ENCODE results near the gene MROH9. TPM values are rescaled to one million over a fixed set of nuclear protein-coding genes. Genes with fewer than 3 reads are reported as not detected.

Gene MROH9
- total RNA-seq, 1 donor from 2014 or later: not detected

DNA sequence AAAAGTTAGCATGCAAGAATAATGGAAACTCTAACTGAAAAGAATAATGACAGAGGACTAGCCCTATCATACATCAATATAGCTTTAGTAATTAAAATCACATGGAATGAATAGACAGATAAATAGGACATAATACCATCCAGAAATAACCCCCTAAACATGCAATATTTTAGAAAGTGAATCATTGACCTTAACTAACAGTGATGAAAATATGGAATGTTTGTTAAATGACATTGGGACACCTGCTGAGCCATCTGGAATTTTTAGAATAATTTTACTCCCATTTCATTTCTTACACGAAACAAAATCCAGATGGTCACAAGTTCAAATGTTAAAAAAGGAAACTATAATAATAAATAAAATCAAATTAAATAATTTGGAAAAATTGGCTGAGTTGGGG, 102.3 kb downstream of the MROH9 start:
- TF ChIP-seq, protein P1, sequence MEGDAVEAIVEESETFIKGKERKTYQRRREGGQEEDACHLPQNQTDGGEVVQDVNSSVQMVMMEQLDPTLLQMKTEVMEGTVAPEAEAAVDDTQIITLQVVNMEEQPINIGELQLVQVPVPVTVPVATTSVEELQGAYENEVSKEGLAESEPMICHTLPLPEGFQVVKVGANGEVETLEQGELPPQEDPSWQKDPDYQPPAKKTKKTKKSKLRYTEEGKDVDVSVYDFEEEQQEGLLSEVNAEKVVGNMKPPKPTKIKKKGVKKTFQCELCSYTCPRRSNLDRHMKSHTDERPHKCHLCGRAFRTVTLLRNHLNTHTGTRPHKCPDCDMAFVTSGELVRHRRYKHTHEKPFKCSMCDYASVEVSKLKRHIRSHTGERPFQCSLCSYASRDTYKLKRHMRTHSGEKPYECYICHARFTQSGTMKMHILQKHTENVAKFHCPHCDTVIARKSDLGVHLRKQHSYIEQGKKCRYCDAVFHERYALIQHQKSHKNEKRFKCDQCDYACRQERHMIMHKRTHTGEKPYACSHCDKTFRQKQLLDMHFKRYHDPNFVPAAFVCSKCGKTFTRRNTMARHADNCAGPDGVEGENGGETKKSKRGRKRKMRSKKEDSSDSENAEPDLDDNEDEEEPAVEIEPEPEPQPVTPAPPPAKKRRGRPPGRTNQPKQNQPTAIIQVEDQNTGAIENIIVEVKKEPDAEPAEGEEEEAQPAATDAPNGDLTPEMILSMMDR (conservative IDR thresholded peaks at IDR 0.05): no peak
- DNase-seq (ENCODE audit: extremely low spot score, unreplicated experiment): no peak
- Mint-ChIP-seq H3K27ac (no peak overlapping the region), H3K4me1 (ENCODE audit: unreplicated experiment) (no peaks in the 10 kb centered on the region), H3K4me3 (no peak overlapping the region), H3K9me3 (no peaks in the 10 kb centered on the region), H3K36me3 (no peaks in the 10 kb centered on the region), H3K27me3 (no peaks in the 10 kb centered on the region)

DNA sequence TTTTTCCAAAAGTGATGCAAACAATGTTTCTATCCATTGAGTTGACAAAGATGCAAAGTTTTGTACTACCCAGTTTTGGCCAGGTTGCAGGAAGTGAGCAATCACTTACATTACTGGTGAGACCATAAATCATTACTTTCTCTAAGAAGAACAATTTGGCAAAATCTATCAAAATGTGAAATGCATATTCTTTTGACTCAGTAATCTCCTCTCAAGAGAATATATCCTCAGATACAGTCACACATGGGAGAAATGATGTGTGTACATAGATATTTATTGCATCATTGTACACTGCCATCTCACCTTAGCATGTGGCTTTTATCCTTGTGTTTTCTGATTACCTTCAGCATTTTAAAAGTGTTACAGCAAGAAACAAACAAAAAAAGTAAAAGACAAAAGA, 103.0 kb downstream of the MROH9 start:
- no peaks in the 10 kb centered on the region for H3K27me3 Mint-ChIP-seq
- DNase-seq (ENCODE audit: extremely low spot score, unreplicated experiment): no peak
- no peaks in the 10 kb centered on the region for H3K4me1 Mint-ChIP-seq (ENCODE audit: unreplicated experiment)
- H3K36me3 Mint-ChIP-seq: no peaks in the 10 kb centered on the region
- H3K27ac Mint-ChIP-seq: no peak overlapping the region
- H3K9me3 Mint-ChIP-seq: no peaks in the 10 kb centered on the region
- no peak overlapping the region for H3K4me3 Mint-ChIP-seq
- TF ChIP-seq, protein P1 (conservative IDR thresholded peaks at IDR 0.05): no peak

DNA sequence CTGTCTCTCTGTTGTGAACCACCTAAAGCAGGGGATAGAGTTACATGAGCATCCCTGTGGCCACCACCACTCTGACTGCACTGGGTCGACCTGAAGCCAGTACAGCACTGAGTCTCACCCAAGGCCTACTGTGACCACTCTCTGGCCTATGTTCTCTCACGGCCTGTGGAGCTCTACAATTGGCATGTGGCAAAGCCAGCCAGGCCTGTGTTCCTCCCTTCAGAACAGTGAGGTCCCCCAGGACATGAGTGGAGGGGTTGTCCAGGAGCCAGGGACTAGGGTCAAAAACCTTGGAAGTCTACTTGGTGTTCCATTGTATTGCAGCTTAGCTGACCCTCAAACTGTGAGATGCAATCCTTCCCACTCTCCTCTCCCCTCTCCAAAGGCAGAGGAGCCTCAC, 112.7 kb downstream of the MROH9 start:
- Mint-ChIP-seq H3K4me3 (no peak overlapping the region), H3K27ac (no peak overlapping the region), H3K27me3 (no peaks in the 10 kb centered on the region), H3K4me1 (ENCODE audit: unreplicated experiment) (no peaks in the 10 kb centered on the region), H3K9me3 (peaks cover 12% of the 10 kb centered on the region), H3K36me3 (no peaks in the 10 kb centered on the region)
- DNase-seq (ENCODE audit: extremely low spot score, unreplicated experiment): no peak
- TF ChIP-seq, protein P1 (conservative IDR thresholded peaks at IDR 0.05): no peak

DNA sequence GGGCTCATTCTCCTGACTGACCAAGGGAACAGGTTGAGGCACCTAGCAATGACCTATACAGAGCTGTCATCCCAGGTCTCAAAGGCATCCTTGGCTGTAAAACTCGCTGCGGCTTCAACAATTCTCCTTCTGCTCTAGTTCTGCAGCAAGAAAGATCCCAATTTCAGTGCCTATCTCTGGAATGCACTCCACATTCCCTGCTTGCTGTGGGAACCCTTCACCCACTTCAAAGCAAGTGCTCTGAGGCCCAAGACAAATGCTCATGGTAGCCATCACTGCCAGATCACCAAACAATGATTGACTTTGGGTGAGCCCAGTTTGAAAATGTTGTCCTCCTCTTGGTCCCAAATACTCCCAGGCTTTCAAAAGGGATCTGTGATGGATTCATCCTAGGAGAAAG, 117.6 kb downstream of the MROH9 start:
- Mint-ChIP-seq H3K4me3 (no peak overlapping the region), H3K36me3 (no peaks in the 10 kb centered on the region), H3K4me1 (ENCODE audit: unreplicated experiment) (no peaks in the 10 kb centered on the region), H3K27ac (no peak overlapping the region), H3K27me3 (no peaks in the 10 kb centered on the region), H3K9me3 (no peaks in the 10 kb centered on the region)
- no peak for DNase-seq (ENCODE audit: extremely low spot score, unreplicated experiment)
- TF ChIP-seq, protein P1 (conservative IDR thresholded peaks at IDR 0.05): no peak

DNA sequence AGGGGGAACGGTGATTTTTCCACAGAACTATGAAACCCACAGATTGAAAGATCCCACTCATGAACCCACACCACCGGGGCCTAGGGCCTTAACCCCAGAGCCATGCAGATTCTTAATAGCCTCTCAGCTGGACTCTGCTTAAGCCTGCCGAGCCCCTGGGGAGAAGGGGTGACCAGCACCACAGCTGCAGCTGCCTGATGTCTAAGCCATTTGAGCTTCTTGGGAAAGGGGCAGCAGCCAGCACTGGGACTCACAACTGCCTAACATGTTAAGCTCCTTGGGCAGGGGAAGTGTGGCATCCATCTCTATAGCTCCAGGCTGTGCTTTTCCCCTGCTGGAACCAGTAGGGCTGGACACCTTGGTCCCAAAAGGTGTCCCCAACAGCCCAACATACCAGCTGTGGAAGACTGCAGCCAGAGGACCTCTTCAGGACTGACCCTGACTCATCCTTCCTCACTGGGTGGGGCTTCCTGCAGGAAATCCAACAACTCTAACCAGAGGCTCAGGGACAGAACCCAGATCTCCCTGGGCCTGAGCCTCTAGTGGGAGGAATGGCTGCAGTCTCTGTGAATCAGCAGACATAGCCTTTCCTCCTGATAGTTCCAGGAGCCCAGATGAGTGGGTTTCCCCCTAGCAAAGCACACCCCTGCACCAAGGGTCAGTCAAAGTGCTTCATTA, 120.8 kb downstream of the MROH9 start:
- no peaks in the 10 kb centered on the region for H3K27me3 Mint-ChIP-seq
- no peaks in the 10 kb centered on the region for H3K9me3 Mint-ChIP-seq
- TF ChIP-seq, protein P1 (conservative IDR thresholded peaks at IDR 0.05): no peak

More for the DNA sequence above, 120.8 kb downstream of the MROH9 start:
- H3K4me3 Mint-ChIP-seq: no peak overlapping the region
- H3K4me1 Mint-ChIP-seq (ENCODE audit: unreplicated experiment): no peaks in the 10 kb centered on the region
- no peak for DNase-seq (ENCODE audit: extremely low spot score, unreplicated experiment)
- H3K36me3 Mint-ChIP-seq: no peaks in the 10 kb centered on the region
- no peak overlapping the region for H3K27ac Mint-ChIP-seq

All from type B pancreatic cell (in vitro differentiated cells).